ENCODE data around the gene ERMAP.
A peak's percentile ranks its signal among the peaks of the same experiment; 100 is the strongest.
"Not testable (repeated sequence)": the region's sequence is repeated elsewhere in the genome, so short reads cannot be mapped to it uniquely, and the experiment has no call there.

Gene ERMAP

DNA sequence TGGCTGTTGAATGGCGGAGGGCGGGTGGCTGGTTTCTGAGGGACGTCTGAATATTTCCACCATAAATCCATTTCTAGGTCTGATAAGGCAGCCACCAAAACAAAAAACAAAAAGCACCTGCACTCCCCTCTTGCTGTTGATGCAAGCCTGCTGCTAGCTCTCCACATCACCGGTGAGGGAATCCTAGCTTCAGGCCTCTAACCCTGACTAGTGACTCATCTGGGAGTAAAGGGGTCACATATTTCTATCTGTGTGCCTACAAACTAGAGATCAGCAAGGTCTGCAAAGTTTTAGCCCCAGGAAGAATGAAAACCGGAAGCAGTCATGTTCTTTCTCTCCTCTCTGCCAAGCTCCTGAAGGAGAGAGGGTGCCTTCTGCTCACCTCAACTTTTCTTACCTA is 10.3 kb upstream of the ERMAP start:
- TF ChIP-seq CTCF (IDR thresholded peaks at IDR 0.05; ENCODE audit: low read depth, low read length): no peak
- no peak for DNase-seq (ENCODE audit: low read depth in 2 of 2)
- H3K4me3 ChIP-seq (replicated peaks in 1 of 2; ENCODE audit: low read depth in 2 of 2, low read length in 2 of 2): no peak overlapping the region

GRCh38 chr1:42807056-42807668 is 9.8 kb upstream of the ERMAP start:
- no peak for TF ChIP-seq CTCF (IDR thresholded peaks at IDR 0.05; ENCODE audit: low read depth, low read length)
- no peak for DNase-seq (ENCODE audit: low read depth in 2 of 2)
- H3K4me3 ChIP-seq (replicated peaks in 1 of 2; ENCODE audit: low read depth in 2 of 2, low read length in 2 of 2): no peak overlapping the region

DNA sequence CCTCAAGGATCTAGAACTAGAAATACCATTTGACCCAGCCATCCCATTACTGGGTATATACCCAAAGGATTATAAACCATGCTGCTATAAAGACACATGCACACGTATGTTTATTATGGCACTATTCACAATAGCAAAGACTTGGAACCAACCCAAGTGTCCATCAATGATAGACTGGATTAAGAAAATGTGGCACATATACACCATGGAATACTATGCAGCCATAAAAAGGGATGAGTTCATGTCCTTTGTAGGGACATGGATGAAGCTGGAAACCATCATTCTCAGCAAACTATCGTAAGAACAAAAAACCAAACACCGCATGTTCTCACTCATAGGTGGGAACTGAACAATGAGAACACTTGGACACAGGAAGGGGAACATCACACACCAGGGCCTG is 2.1 kb upstream of the ERMAP start:
- H3K4me3 ChIP-seq (replicated peaks in 1 of 2; ENCODE audit: low read depth in 2 of 2, low read length in 2 of 2); DNase-seq (ENCODE audit: low read depth in 2 of 2): not testable (repeated sequence)

- peak overlapping the region; percentile 68 to 87 for H3K4me3 ChIP-seq (replicated peaks in 1 of 2; ENCODE audit: low read depth in 2 of 2, low read length in 2 of 2)
- TF ChIP-seq CTCF (IDR thresholded peaks at IDR 0.05; ENCODE audit: low read depth, low read length): no peak
- peak; percentile 10 to 15 for DNase-seq (ENCODE audit: low read depth in 2 of 2)
Measured at GRCh38 chr1:42815941-42816584, 859 bp upstream of the ERMAP start.

GRCh38 chr1:42817440-42817767 is 482 bp downstream of the ERMAP start:
- no peak for TF ChIP-seq CTCF (IDR thresholded peaks at IDR 0.05; ENCODE audit: low read depth, low read length)
- no peak for DNase-seq (ENCODE audit: low read depth in 2 of 2)
- H3K4me3 ChIP-seq (replicated peaks in 1 of 2; ENCODE audit: low read depth in 2 of 2, low read length in 2 of 2): peak overlapping the region; percentile 45 to 59

GRCh38 chr1:42817976-42818375 is 1.1 kb downstream of the ERMAP start:
- no peak for TF ChIP-seq CTCF (IDR thresholded peaks at IDR 0.05; ENCODE audit: low read depth, low read length)
- H3K4me3 ChIP-seq (replicated peaks in 1 of 2; ENCODE audit: low read depth in 2 of 2, low read length in 2 of 2): no peak overlapping the region
- DNase-seq (ENCODE audit: low read depth in 2 of 2): no peak

DNA sequence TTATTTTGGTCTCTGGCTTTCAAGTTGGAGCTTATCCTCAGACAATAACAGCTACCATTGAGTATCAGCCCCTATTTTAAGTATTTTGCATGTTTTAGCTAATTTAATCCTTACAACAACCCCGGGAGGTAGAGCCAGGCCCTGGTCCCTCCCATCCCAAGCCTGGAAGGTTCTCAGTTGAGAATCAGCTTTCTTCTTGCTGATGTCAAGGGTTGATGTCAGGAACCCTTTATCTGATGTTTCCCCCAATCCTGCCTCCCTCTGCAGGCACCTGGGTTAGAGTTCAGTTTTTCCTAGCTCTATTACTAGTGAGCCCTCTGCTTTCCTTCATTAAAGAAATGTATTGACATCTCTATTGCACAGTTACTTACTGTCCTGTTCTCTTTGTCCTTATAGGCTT is 3.9 kb downstream of the ERMAP start:
- H3K4me3 ChIP-seq (replicated peaks in 1 of 2; ENCODE audit: low read depth in 2 of 2, low read length in 2 of 2): no peak overlapping the region
- no peak for DNase-seq (ENCODE audit: low read depth in 2 of 2)
- no peak for TF ChIP-seq CTCF (IDR thresholded peaks at IDR 0.05; ENCODE audit: low read depth, low read length)

Measured in cardiac fibroblast (primary cell).